RWPE1 (cell line): Measurements from ENCODE around the gene RING1.

Source experiments
- CTCF ChIA-PET: fragments of 350-600 bp; sonication (Branson Sonifier 250); formaldehyde crosslinking; extraction: SDS; loops from one replicate; lab custom pipeline; 2021; lab: Yijun Ruan, JAX
- POLR2A ChIA-PET: fragments of 400-600 bp; formaldehyde crosslinking; extraction: SDS; loops from one replicate; lab custom pipeline; 2020; ENCODE audit warnings: antibody characterized with exemption; ENCODE audit not compliant: low non-redundant PET; lab: Yijun Ruan, JAX
- DNase-seq: peaks from one replicate; pipeline ENCODE4 v3.0.0; 2012; ENCODE audit warnings: low spot score
- H3K27ac ChIP-seq: fragments of 450-650 bp; 2 replicates; pipeline ENCODE4 v1.5.1; 2017
- TF ChIP-seq, protein P1 (sequence below): fragments of 450-650 bp; conservative IDR thresholded peaks from 2 replicates; pipeline ENCODE4 v1.5.1; 2017; ENCODE audit warnings: low read depth, mild to moderate bottlenecking

Gene RING1

DNA sequence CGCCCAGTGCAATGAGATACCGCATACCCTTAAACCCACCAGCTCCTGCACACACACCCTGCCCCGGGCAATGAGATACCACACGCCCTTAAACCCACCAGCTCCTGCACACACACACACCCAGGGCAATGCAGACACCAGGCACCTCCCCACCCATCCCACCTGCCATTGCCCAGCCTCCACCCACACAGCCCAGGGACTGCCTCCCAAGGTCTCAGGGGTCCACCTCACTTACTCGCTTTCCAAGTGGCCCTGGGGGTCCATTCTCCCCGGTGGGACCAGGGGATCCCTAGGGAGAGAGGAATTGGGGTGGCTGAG is 40.1 kb upstream of the RING1 start:
- POLR2A ChIA-PET = no interaction called here
- no peak overlapping the region for H3K27ac ChIP-seq
- TF ChIP-seq, protein P1, sequence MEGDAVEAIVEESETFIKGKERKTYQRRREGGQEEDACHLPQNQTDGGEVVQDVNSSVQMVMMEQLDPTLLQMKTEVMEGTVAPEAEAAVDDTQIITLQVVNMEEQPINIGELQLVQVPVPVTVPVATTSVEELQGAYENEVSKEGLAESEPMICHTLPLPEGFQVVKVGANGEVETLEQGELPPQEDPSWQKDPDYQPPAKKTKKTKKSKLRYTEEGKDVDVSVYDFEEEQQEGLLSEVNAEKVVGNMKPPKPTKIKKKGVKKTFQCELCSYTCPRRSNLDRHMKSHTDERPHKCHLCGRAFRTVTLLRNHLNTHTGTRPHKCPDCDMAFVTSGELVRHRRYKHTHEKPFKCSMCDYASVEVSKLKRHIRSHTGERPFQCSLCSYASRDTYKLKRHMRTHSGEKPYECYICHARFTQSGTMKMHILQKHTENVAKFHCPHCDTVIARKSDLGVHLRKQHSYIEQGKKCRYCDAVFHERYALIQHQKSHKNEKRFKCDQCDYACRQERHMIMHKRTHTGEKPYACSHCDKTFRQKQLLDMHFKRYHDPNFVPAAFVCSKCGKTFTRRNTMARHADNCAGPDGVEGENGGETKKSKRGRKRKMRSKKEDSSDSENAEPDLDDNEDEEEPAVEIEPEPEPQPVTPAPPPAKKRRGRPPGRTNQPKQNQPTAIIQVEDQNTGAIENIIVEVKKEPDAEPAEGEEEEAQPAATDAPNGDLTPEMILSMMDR = no peak
- CTCF ChIA-PET = interaction anchor here (0.8 kb wide), 1 partner anchor 80 kb away, joined by 3 read pairs; no protein-coding TSS in a partner anchor
- no peak for DNase-seq

DNA sequence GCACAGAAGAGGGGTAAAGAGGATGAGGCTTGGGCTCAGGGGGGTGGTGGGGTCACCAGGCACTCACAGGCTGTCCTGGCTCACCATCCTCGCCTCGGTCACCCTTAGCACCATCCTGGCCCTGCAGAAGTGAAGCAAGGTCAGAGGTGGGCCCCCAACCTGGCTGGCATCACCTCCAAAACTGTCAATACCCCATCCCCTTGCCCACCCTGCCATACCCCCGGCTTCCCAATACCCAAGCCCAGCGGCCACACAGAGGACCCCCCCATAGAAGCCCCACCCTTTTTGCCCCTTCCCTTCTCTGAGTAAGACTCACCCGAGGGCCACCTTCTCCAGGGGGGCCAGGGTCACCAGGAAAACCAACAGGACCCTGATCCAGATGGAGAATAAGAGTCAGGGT is 39.7 kb upstream of the RING1 start:
- CTCF ChIA-PET = interaction anchor here (0.8 kb wide), 1 partner anchor 79 kb away, joined by 3 read pairs; no protein-coding TSS in a partner anchor
- POLR2A ChIA-PET = no interaction called here
- DNase-seq = no peak
- TF ChIP-seq, protein P1 = no peak
- H3K27ac ChIP-seq = no peak overlapping the region

DNA sequence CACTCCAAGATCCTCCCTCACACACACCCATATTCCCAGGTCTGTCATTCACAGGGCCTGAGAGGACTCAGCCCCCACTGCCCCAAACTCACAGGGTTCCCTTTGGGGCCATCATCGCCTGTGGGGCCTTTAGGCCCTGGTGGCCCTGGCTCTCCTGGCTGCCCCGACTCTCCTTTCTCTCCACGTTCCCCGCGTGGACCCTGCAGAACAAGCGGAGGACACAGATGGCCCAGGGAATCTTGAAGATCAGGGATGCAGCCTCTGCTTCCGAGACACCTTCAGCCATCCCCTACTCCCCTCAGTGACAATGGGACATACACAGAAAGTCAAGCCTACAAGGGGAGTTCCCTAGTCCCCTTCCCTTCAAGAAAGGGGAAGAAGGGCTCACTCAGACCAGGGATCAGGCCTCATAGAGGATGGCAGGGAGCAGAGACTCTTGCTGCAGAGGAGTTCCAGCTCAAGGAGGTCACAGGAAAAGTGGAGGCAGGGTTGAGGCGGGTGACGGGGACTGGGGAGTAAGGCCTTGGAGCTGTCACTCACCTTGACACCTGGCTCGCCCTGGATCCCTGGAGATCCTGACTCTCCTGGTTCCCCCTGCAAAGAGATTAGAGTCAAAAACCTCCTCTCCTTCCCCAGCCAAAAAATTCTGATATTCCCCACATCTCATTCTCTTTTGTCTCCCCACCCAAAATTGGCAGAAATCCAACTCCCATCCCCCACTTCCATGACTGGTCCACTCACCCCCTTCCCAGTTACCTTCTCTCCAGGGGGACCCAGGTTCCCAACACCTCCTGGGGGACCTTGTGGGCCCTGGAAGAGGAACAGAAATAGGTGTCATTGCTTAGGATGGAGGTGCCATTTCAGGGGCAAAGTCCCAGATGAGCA is 38.8 kb upstream of the RING1 start:
- DNase-seq = no peak
- TF ChIP-seq, protein P1 = no peak
- H3K27ac ChIP-seq = no peak overlapping the region
- ChIA-PET POLR2A (no interaction called here), CTCF (interaction anchor here (0.6 kb wide), 1 partner anchor 177 kb away, joined by 4 read pairs; no protein-coding TSS in a partner anchor)

DNA sequence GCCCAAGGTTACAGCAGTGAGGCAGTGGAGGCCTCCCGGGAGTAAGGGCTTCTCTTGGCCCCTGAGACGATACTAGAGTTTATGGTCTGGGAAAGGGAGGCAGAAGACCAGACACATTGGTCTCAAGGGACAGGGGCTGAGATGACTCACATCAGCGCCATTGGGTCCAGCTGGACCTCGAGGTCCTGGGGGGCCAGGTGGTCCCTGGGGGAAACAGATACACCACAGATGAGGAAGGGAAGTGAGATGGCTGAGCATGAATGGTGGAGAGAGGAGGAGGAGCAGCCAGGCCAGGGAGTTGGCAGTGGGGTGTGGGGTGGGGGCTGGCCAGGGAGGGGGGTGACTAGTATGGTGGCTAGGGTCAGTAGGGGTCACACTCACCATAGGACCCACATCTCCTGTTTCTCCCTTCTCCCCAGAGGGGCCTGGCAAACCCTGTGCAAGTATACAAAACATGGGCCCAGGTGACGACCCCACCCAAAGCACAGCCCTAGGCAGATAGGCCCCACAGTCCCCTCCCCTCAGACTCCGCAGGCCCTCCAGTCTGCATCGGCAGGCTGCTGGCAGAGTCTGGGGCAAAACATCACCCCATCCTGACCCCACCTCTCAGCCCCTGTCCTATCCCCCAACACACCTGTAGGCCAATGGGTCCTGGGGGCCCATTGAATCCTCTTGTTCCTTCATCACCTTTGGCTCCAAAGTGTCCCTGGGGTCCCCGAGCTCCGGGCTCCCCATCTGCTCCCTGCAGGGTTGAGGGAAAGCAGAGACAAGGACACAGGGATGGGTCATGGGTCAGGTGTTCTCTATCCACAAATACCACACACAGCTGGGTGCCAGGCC is 37.9 kb upstream of the RING1 start:
- TF ChIP-seq, protein P1 = no peak
- H3K27ac ChIP-seq = no peak overlapping the region
- no peak for DNase-seq
- ChIA-PET POLR2A (no interaction called here), CTCF (no interaction called here)

DNA sequence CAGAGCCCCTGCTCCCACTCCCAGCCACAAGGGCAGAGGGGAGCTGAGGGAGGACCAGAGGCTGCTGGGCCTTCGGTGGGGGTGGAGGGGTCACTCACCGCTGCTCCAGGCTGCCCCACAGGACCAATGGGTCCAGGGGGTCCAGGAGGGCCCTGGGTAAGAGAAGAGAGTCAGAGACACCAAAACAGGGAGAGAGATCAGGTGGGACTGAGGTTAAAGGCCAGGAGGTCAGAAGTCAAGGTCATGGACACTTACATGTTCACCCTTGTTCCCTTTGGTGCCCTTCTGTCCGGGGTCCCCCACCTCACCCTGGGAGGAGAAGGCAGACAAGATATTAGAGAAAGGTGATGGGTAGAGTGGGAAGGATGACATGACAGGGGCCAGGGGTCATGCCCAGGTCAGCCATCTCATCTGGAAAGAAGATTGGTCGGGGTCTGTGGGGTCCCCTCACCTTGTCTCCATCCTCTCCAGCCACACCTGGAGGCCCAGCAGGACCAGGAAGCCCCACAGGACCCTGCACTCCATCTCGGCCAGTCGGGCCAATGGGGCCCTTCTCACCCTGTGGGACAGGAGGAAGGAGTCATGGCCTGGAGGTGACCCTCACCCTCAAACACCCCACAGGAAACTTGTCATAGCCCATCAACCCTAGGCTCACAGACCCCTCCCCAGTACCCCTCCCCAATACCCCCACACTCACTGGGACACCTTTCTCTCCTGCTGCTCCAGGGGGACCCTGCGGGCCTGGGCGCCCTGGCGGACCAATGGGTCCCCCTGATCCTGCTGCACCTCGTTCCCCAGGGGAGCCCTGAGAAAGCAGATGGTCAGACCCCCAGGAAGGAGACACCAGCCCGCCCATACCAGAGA is 37.1 kb upstream of the RING1 start:
- ChIA-PET CTCF (interaction anchor here (1.4 kb wide), 1 partner anchor 11 kb away, joined by 18 read pairs; no protein-coding TSS in a partner anchor), POLR2A (no interaction called here)
- no peak for DNase-seq
- H3K27ac ChIP-seq = no peak overlapping the region
- TF ChIP-seq, protein P1 = no peak
